ENCODE results near the gene CEP112. TPM values are rescaled to one million over a fixed set of nuclear protein-coding genes. Genes with fewer than 3 reads are reported as not detected.

Gene CEP112
- total and polyA plus RNA-seq, 2 of the 8 experiments (the other 6 are each of a cell fraction or from before 2014, with no cell fraction given) = 0.62 to 3.1 TPM

GRCh38 chr17:66114609-66115008, 77.3 kb downstream of the CEP112 start:
- Histone ChIP-seq H2BK120ac (replicated peaks; ENCODE audit: low read depth, low read length) (no peak overlapping the region), H3K4me1 (replicated peaks in 1 of 4; ENCODE audit: control insufficient read depth in 3 of 4, insufficient read depth in 4 of 4, low read length in 3 of 4) (no peaks in the 10 kb centered on the region), H3K9me3 (ENCODE audit: insufficient read depth in 2 of 2, low read depth in 1 of 2, low read length in 1 of 2) (peaks cover 0 to 2% of the 10 kb centered on the region in 2 experiments; a peak in 1 of 4 replicates), H2BK12ac (ENCODE audit: low read depth, low read length) (no peak overlapping the region), H2BK15ac (ENCODE audit: low read length) (no peak overlapping the region), H3K79me1 (ENCODE audit: low read depth, low read length) (no peaks in the 10 kb centered on the region), H3K56ac (replicated peaks; ENCODE audit: insufficient read length, low read depth, low read length) (no peak overlapping the region), H2BK5ac (ENCODE audit: low read depth, low read length) (no peak overlapping the region), H4K8ac (ENCODE audit: extremely low read depth, insufficient read depth, low read length) (no peak overlapping the region), H3K4me3 (ENCODE audit: extremely low read depth in 1 of 4, insufficient read depth in 2 of 4, low read depth in 3 of 4, low read length in 4 of 4) (no peak overlapping the region), H2AK5ac (ENCODE audit: low read depth, low read length) (no peak overlapping the region), H3K27ac (ENCODE audit: low read depth, low read length) (no peak overlapping the region), H2AFZ (ENCODE audit: low read length) (no peak overlapping the region), H3K4ac (replicated peaks; ENCODE audit: insufficient read length, low read depth, low read length) (no peak overlapping the region), H3K79me2 (ENCODE audit: control insufficient read depth in 1 of 2, insufficient read depth in 2 of 2, low read length in 2 of 2) (no peaks in the 10 kb centered on the region), H3K23me2 (ENCODE audit: low read depth, low read length) (no peaks in the 10 kb centered on the region), H4K5ac (ENCODE audit: insufficient read length, low read depth, low read length) (no peak overlapping the region), H4K20me1 (replicated peaks in 1 of 2; ENCODE audit: control insufficient read depth in 1 of 2, insufficient read depth in 2 of 2, low read length in 2 of 2) (no peaks in the 10 kb centered on the region), H4K91ac (replicated peaks; ENCODE audit: insufficient read length, low read length) (no peak overlapping the region), H3K36me3 (ENCODE audit: control insufficient read depth in 2 of 4, insufficient read depth in 4 of 4, low read length in 3 of 4) (no peaks in the 10 kb centered on the region), H3K18ac (ENCODE audit: extremely low read depth, low read length) (no peak overlapping the region), H3K9ac (replicated peaks in 1 of 4; ENCODE audit: extremely low read depth in 1 of 4, low read depth in 3 of 4, low read length in 3 of 4) (no peak overlapping the region), H3K27me3 (replicated peaks in 1 of 4; ENCODE audit: control insufficient read depth in 3 of 4, extremely low read depth in 1 of 4, insufficient read depth in 3 of 4, low read length in 3 of 4) (no peaks in the 10 kb centered on the region), H3K4me2 (ENCODE audit: insufficient read depth in 1 of 2, low read depth in 2 of 2, low read length in 2 of 2) (no peak overlapping the region), H3K23ac (ENCODE audit: insufficient read length) (no peak overlapping the region), H2BK20ac (ENCODE audit: low read length) (no peak overlapping the region), H3K14ac (ENCODE audit: insufficient read length) (no peak overlapping the region)
- ChIA-PET CTCF (ENCODE audit: partially characterized antibody) (interaction anchor here (0.7 kb wide), 1 partner anchor 836 kb away, joined by 4 read pairs; no protein-coding TSS in a partner anchor), POLR2A (ENCODE audit: partially characterized antibody) (no interaction called here)
- no peak for DNase-seq (ENCODE audit: low read depth in 1 of 2, low spot score in 2 of 2)
- no peak for TF ChIP-seq BRCA1 (IDR thresholded peaks at IDR 0.05; ENCODE audit: low read depth, low read length)
- TF ChIP-seq EGR1 (IDR thresholded peaks at IDR 0.05; ENCODE audit: borderline replicate concordance, low read depth, low read length) = no peak
- TF ChIP-seq ATF2 (IDR thresholded peaks at IDR 0.05; ENCODE audit: low read length) = no peak
- WGBS, 2 experiments (ENCODE audit: extremely low coverage in 1 of 2, insufficient coverage in 1 of 2, insufficient read length in 1 of 2, insufficient replicate concordance in 2 of 2, low coverage in 1 of 2, low lambda C conversion rate in 2 of 2, missing lambda C conversion rate in 1 of 2) = 85% methylated on average over 2 of the region's 2 CpGs; no CpG with 5 or more reads in 1 of the 2 experiments
- FAIRE-seq = no peak

All from H1 (cell line).